Measurements from ENCODE around the gene HERPUD1. TPM values are rescaled to one million over a fixed set of nuclear protein-coding genes. Genes with fewer than 3 reads are reported as not detected.

The HERPUD1 gene
- total RNA-seq, 1 donor from 2014 or later: 16.1 TPM

DNA sequence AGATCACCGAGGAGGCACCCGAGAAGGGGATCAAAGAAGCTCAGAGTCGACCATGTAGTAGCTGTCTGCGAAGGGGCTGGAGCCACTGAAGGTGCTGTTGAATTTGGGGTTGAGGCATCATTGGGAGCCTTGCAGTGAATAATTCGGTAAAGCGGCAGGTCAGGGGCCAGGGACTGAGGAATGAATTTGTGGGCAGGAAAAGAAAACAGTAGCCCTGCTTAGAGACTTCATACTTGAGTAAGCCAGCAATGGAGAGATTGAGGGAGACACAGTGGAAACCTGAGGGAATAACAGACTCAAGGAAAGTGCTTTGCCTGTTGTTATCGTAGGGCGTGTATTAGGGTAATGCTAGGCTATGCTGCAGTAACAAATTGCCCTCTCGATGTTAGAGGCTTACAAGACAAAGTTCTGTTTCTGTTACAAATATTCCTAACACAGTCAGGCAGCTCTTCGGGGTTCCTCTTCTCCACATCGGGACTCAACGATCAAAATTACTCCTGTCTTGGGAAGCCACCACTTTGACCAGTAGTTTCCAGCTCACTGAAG is 13.4 kb upstream of the HERPUD1 start:
- H3K27ac Mint-ChIP-seq: no peak overlapping the region
- H3K4me1 ChIP-seq: no peaks in the 10 kb centered on the region
- H3K4me3 ChIP-seq: no peak overlapping the region
- H3F3A ChIP-seq (ENCODE audit: low read depth): no peaks in the 10 kb centered on the region
- no peak overlapping the region for H2AFZ ChIP-seq (replicated peaks)
- H3K4me1 Mint-ChIP-seq: peaks cover 11% of the 10 kb centered on the region
- H3K79me2 ChIP-seq (ENCODE audit: low read depth): no peaks in the 10 kb centered on the region
- H3K27me3 Mint-ChIP-seq (ENCODE audit: insufficient read depth, low read depth): no peaks in the 10 kb centered on the region
- no peaks in the 10 kb centered on the region for H4K20me1 ChIP-seq (ENCODE audit: low read depth)
- no peaks in the 10 kb centered on the region for H3K27me3 ChIP-seq
- H3K36me3 Mint-ChIP-seq: no peaks in the 10 kb centered on the region
- H3K9me3 ChIP-seq (ENCODE audit: low read depth): no peaks in the 10 kb centered on the region
- no peak overlapping the region for H3K4me2 ChIP-seq
- TF ChIP-seq EZH2phosphoT487 (IDR thresholded peaks at IDR 0.05) (no peak), EZH2 (IDR thresholded peaks at IDR 0.05) (no peak)
- TF ChIP-seq, protein P1, sequence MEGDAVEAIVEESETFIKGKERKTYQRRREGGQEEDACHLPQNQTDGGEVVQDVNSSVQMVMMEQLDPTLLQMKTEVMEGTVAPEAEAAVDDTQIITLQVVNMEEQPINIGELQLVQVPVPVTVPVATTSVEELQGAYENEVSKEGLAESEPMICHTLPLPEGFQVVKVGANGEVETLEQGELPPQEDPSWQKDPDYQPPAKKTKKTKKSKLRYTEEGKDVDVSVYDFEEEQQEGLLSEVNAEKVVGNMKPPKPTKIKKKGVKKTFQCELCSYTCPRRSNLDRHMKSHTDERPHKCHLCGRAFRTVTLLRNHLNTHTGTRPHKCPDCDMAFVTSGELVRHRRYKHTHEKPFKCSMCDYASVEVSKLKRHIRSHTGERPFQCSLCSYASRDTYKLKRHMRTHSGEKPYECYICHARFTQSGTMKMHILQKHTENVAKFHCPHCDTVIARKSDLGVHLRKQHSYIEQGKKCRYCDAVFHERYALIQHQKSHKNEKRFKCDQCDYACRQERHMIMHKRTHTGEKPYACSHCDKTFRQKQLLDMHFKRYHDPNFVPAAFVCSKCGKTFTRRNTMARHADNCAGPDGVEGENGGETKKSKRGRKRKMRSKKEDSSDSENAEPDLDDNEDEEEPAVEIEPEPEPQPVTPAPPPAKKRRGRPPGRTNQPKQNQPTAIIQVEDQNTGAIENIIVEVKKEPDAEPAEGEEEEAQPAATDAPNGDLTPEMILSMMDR (IDR thresholded peaks at IDR 0.05): no peak
- H3K4me3 Mint-ChIP-seq: no peak overlapping the region
- H3K9ac ChIP-seq: no peak overlapping the region
- DNase-seq (ENCODE audit: low spot score): no peak
- H3K9me3 Mint-ChIP-seq: peaks cover 2% of the 10 kb centered on the region
- H3K36me3 ChIP-seq: no peaks in the 10 kb centered on the region
- no peak overlapping the region for H3K27ac ChIP-seq

DNA sequence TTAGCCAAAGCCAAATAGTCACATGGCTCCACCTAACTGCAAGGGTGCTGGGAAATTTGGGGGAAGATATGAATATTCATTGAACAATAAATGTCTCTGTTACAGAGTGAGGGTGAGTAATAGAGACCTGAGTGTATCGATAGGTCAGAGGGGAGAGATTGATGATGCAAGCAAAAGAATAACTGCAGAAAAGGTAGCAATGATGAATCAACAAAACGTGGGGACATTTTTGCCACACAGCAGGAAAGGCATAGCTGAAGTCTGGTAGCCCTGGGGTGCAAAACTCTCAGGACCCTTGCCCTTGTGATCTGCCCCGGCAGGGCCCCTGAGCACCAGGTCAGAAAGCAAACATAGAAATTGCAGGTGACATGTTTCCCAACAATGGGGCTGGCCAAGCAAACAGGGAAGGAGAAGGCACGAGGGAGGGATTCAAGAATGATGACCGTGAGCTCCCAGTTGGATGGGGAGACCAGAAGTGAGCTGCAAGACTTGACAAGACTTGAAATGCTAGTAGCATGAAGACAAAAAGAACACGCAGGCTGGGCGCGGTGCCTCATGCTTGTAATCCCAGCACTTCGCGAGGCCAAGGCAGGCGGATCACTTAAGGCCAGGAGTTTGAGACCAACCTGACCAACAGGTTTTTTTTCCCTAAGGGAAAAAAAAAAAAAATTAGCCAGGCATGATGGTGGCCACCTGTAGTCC is 12.7 kb upstream of the HERPUD1 start:
- no peak overlapping the region for H3K4me3 Mint-ChIP-seq
- Histone ChIP-seq H3F3A (ENCODE audit: low read depth) (no peaks in the 10 kb centered on the region), H3K27ac (no peak overlapping the region), H3K4me2 (no peak overlapping the region), H3K4me1 (no peaks in the 10 kb centered on the region), H3K9ac (no peak overlapping the region), H3K27me3 (no peaks in the 10 kb centered on the region), H3K36me3 (no peaks in the 10 kb centered on the region), H4K20me1 (ENCODE audit: low read depth) (no peaks in the 10 kb centered on the region), H2AFZ (replicated peaks) (no peak overlapping the region), H3K79me2 (ENCODE audit: low read depth) (no peaks in the 10 kb centered on the region), H3K4me3 (no peak overlapping the region), H3K9me3 (ENCODE audit: low read depth) (no peaks in the 10 kb centered on the region)
- H3K27ac Mint-ChIP-seq: no peak overlapping the region
- DNase-seq (ENCODE audit: low spot score): no peak
- no peak for TF ChIP-seq EZH2 (IDR thresholded peaks at IDR 0.05)
- TF ChIP-seq, protein P1 (IDR thresholded peaks at IDR 0.05): no peak
- no peak for TF ChIP-seq EZH2phosphoT487 (IDR thresholded peaks at IDR 0.05)
- no peaks in the 10 kb centered on the region for H3K27me3 Mint-ChIP-seq (ENCODE audit: insufficient read depth, low read depth)
- peaks cover 11% of the 10 kb centered on the region for H3K4me1 Mint-ChIP-seq
- H3K9me3 Mint-ChIP-seq: peaks cover 2% of the 10 kb centered on the region
- no peaks in the 10 kb centered on the region for H3K36me3 Mint-ChIP-seq

DNA sequence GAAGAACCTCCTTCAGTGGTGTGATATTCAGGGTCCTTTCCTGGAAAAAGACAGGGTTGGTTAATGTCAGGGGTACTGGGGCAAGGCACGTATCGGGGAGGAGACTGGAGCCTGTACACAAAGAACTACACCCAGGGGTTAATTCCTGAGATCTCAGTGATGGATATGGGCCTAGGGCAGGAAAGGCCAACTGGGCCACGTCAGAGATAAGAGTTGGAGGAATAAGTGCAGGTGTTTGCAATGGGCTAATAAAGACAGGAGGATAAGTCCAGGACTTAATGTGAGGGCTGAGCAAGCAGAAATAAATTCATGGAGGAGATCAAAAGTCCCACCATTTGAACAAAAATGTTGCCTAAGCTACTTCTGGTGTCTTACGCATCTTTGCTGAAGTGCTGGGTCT is 10.4 kb upstream of the HERPUD1 start:
- H3K79me2 ChIP-seq (ENCODE audit: low read depth): no peaks in the 10 kb centered on the region
- no peak overlapping the region for H2AFZ ChIP-seq (replicated peaks)
- H3K27me3 ChIP-seq: no peaks in the 10 kb centered on the region
- DNase-seq (ENCODE audit: low spot score): no peak
- H3K27ac ChIP-seq: no peak overlapping the region
- H4K20me1 ChIP-seq (ENCODE audit: low read depth): no peaks in the 10 kb centered on the region
- no peak for TF ChIP-seq EZH2phosphoT487 (IDR thresholded peaks at IDR 0.05)
- H3K36me3 ChIP-seq: no peaks in the 10 kb centered on the region
- Mint-ChIP-seq H3K4me1 (peaks cover 1% of the 10 kb centered on the region), H3K27me3 (ENCODE audit: insufficient read depth, low read depth) (no peaks in the 10 kb centered on the region), H3K27ac (no peak overlapping the region), H3K36me3 (no peaks in the 10 kb centered on the region), H3K9me3 (peaks cover 2% of the 10 kb centered on the region), H3K4me3 (no peak overlapping the region)
- no peak overlapping the region for H3K4me2 ChIP-seq
- no peak overlapping the region for H3K9ac ChIP-seq
- no peak overlapping the region for H3K4me3 ChIP-seq
- H3K9me3 ChIP-seq (ENCODE audit: low read depth): no peaks in the 10 kb centered on the region
- H3F3A ChIP-seq (ENCODE audit: low read depth): no peaks in the 10 kb centered on the region
- H3K4me1 ChIP-seq: no peaks in the 10 kb centered on the region

DNA sequence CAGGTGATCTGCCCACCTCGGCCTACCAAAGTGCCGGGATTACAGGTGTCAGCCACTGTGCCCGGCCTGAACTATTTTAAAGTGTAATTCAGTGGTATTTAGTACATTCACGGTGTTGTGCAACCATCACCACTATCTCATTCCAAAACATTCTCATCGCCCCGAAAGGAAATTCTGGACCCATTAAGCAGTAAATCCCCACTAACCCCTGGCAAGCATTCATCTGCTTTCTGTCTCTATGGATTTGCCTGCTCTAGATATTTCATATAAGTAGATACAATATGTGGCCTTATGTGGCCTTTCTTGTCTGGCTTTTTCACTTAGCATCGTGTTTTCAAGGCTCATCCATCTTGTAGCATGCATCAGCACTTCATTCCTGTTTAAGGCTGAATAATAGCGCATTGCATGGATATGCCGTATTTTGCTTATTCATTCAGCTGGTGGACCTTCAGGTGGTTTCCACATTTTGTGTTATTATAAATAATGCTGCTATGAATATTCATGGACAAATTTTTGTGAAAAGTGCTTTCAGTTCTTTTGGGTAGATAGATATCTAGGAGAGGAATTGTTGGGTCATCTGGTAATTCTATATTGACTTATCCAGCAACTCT is 8.4 kb upstream of the HERPUD1 start:
- Histone ChIP-seq H3K4me3 (no peak overlapping the region), H3K4me2 (no peak overlapping the region), H3K36me3 (no peaks in the 10 kb centered on the region), H3K4me1 (no peaks in the 10 kb centered on the region), H3K27ac (no peak overlapping the region), H3K79me2 (ENCODE audit: low read depth) (no peaks in the 10 kb centered on the region), H3K27me3 (no peaks in the 10 kb centered on the region), H4K20me1 (ENCODE audit: low read depth) (no peaks in the 10 kb centered on the region), H3F3A (ENCODE audit: low read depth) (no peaks in the 10 kb centered on the region), H3K9me3 (ENCODE audit: low read depth) (no peaks in the 10 kb centered on the region), H2AFZ (replicated peaks) (no peak overlapping the region), H3K9ac (no peak overlapping the region)
- no peaks in the 10 kb centered on the region for H3K36me3 Mint-ChIP-seq
- H3K27me3 Mint-ChIP-seq (ENCODE audit: insufficient read depth, low read depth): no peaks in the 10 kb centered on the region
- no peaks in the 10 kb centered on the region for H3K4me1 Mint-ChIP-seq
- DNase-seq (ENCODE audit: low spot score): no peak
- TF ChIP-seq EZH2phosphoT487 (IDR thresholded peaks at IDR 0.05): no peak
- TF ChIP-seq, protein P1 (IDR thresholded peaks at IDR 0.05): no peak
- H3K27ac Mint-ChIP-seq: no peak overlapping the region
- H3K4me3 Mint-ChIP-seq: no peak overlapping the region
- no peaks in the 10 kb centered on the region for H3K9me3 Mint-ChIP-seq

All from neural progenitor cell (in vitro differentiated cells).